ENCODE data around the gene GATB. TPM values are rescaled to one million over a fixed set of nuclear protein-coding genes. Genes with fewer than 3 reads are reported as not detected.

Gene GATB
- total RNA-seq, 1 experiment from 2014 or later = 29.6 TPM

DNA sequence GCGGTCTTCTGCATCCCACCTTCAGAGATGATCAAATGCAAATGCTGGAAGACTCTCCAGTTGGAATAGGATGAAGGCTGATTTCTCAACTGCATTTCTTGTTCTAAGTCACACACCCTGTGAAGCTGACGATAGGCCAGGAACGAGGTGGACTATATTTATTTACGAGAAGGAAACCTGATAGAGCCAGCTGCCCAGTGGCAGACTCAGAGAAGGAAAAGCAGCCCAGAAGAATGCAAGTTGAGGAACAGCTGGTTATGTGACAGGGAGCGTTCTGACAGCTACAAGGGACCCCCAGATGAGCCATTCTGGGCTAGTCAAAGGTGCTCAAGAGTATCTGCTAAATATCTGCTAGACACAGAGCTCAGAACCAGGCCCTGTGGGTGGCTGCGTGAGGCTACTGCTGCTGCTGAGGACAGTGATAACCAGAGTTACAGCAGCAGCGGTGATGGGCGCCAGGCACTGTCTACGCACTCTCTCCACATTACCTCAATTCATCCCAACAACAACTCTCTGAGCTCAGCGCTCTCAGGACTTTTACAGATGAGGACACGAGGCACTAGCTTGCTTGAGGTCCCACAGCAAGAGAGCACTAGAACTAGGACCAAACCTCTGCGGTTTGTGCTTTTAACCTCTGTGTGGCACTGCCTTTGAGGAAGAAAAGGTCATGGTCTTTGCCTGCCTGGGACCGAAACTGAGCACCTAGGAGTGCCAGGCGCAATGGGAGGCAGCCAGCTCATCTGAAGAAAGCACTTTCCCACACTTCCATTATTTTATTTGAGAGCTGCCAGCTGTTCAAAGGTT lies 69.0 kb downstream of the GATB start:
- Mint-ChIP-seq H3K9me3 (ENCODE audit: unreplicated experiment) (no peaks in the 10 kb centered on the region), H3K27me3 (ENCODE audit: insufficient read depth, unreplicated experiment) (no peaks in the 10 kb centered on the region), H3K36me3 (ENCODE audit: insufficient read depth, unreplicated experiment) (peaks cover 1% of the 10 kb centered on the region), H3K4me1 (ENCODE audit: low read depth, unreplicated experiment) (no peaks in the 10 kb centered on the region), H3K27ac (ENCODE audit: unreplicated experiment) (no peak overlapping the region), H3K4me3 (ENCODE audit: unreplicated experiment) (no peak overlapping the region)
- intact Hi-C loops (cut with micrococcal nuclease; ENCODE audit: unreplicated experiment) = no loop called here
- Histone ChIP-seq H3K27me3 (replicated peaks; ENCODE audit: control insufficient read depth, insufficient read depth, low read length) (no peaks in the 10 kb centered on the region), H3K36me3 (ENCODE audit: control insufficient read depth, insufficient read depth, low read length) (no peaks in the 10 kb centered on the region), H3K4me3 (ENCODE audit: low read depth, low read length) (no peak overlapping the region), H3K9me3 (no peaks in the 10 kb centered on the region), H3K4me1 (peaks cover 10% of the 10 kb centered on the region)
- no TSS peak for BruUV-seq (replicated peaks)
- POLR2A ChIA-PET = no interaction called here
- TF ChIP-seq, protein P1, sequence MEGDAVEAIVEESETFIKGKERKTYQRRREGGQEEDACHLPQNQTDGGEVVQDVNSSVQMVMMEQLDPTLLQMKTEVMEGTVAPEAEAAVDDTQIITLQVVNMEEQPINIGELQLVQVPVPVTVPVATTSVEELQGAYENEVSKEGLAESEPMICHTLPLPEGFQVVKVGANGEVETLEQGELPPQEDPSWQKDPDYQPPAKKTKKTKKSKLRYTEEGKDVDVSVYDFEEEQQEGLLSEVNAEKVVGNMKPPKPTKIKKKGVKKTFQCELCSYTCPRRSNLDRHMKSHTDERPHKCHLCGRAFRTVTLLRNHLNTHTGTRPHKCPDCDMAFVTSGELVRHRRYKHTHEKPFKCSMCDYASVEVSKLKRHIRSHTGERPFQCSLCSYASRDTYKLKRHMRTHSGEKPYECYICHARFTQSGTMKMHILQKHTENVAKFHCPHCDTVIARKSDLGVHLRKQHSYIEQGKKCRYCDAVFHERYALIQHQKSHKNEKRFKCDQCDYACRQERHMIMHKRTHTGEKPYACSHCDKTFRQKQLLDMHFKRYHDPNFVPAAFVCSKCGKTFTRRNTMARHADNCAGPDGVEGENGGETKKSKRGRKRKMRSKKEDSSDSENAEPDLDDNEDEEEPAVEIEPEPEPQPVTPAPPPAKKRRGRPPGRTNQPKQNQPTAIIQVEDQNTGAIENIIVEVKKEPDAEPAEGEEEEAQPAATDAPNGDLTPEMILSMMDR (IDR thresholded peaks at IDR 0.05; ENCODE audit: insufficient read depth in 1 of 2, low read depth in 1 of 2, low read length in 1 of 2, severe bottlenecking in 1 of 2, unreplicated experiment in 1 of 2) = no peak
- DNase-seq = no peak
- CTCF ChIA-PET = no interaction called here

DNA sequence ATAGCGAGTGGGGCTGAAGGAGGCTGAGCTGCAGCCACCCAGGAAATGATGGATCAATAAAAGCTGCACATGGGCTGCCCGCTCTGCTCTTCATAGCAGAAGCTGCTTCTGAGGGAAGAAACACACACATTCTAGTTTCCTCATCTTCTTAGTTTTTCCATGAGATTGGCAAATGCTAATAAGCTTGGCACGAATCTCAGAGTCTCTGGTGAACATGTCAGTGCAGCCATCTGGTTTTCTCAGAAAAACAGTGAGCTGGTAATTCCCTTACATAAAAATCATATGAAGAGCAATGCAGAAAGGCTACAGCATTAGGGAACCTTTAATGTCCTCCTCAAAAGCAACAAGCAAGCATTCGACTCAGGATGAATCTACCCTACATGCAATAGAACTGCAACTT lies 69.9 kb downstream of the GATB start:
- no peak for DNase-seq
- no TSS peak for BruUV-seq (replicated peaks)
- Mint-ChIP-seq H3K9me3 (ENCODE audit: unreplicated experiment) (no peaks in the 10 kb centered on the region), H3K4me3 (ENCODE audit: unreplicated experiment) (no peak overlapping the region), H3K27me3 (ENCODE audit: insufficient read depth, unreplicated experiment) (no peaks in the 10 kb centered on the region), H3K36me3 (ENCODE audit: insufficient read depth, unreplicated experiment) (peaks cover 7% of the 10 kb centered on the region), H3K27ac (ENCODE audit: unreplicated experiment) (no peak overlapping the region), H3K4me1 (ENCODE audit: low read depth, unreplicated experiment) (no peaks in the 10 kb centered on the region)
- Histone ChIP-seq H3K9me3 (no peaks in the 10 kb centered on the region), H3K4me3 (ENCODE audit: low read depth, low read length) (no peak overlapping the region), H3K27me3 (replicated peaks; ENCODE audit: control insufficient read depth, insufficient read depth, low read length) (no peaks in the 10 kb centered on the region), H3K4me1 (peaks cover 10% of the 10 kb centered on the region), H3K36me3 (ENCODE audit: control insufficient read depth, insufficient read depth, low read length) (no peaks in the 10 kb centered on the region)
- POLR2A ChIA-PET = no interaction called here
- CTCF ChIA-PET = interaction anchor here (0.6 kb wide), 2 partner anchors 13 to 1434 kb away, joined by 3 read pairs; no protein-coding TSS in a partner anchor
- TF ChIP-seq, protein P1 (IDR thresholded peaks at IDR 0.05; ENCODE audit: insufficient read depth in 1 of 2, low read depth in 1 of 2, low read length in 1 of 2, severe bottlenecking in 1 of 2, unreplicated experiment in 1 of 2) = no peak
- intact Hi-C loops (cut with micrococcal nuclease; ENCODE audit: unreplicated experiment) = no loop called here

DNA sequence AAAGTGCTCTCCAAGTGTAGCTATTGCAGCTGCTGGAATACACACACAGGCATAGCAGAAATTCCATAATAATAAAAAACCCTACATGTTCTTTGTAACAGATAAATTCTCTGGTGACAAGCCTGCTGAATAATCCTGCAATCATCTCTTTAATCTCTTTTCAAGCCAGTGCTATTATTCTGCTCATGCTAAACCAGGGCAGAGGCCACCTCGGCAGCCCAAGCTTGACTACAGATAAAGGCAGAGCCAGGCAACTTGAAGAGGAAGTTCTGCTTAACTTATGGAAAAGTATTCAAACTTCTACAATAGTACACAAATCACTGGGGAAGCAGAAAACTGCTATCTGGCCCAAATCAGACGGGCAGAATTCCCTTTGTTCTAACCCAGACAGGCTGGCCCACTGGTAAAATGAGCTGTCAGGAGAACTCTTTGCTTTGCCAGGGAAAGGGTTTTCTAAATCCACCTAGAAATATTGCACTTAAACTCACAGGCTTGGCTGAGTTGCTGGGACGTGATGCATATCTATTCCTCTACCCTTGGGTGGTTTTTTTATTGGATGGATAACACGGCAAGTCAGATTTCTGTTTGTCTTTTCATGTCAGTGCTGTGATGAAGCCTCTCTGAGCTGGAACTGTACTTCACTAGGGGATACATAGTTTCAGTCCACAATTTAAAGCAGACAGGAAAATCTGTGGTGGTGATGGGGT lies 70.5 kb downstream of the GATB start:
- TF ChIP-seq, protein P1 (IDR thresholded peaks at IDR 0.05; ENCODE audit: insufficient read depth in 1 of 2, low read depth in 1 of 2, low read length in 1 of 2, severe bottlenecking in 1 of 2, unreplicated experiment in 1 of 2) = no peak
- DNase-seq = no peak
- Histone ChIP-seq H3K9me3 (no peaks in the 10 kb centered on the region), H3K36me3 (ENCODE audit: control insufficient read depth, insufficient read depth, low read length) (no peaks in the 10 kb centered on the region), H3K4me1 (peaks cover 10% of the 10 kb centered on the region), H3K4me3 (ENCODE audit: low read depth, low read length) (no peak overlapping the region), H3K27me3 (replicated peaks; ENCODE audit: control insufficient read depth, insufficient read depth, low read length) (no peaks in the 10 kb centered on the region)
- Mint-ChIP-seq H3K27me3 (ENCODE audit: insufficient read depth, unreplicated experiment) (no peaks in the 10 kb centered on the region), H3K4me3 (ENCODE audit: unreplicated experiment) (no peak overlapping the region), H3K27ac (ENCODE audit: unreplicated experiment) (no peak overlapping the region), H3K36me3 (ENCODE audit: insufficient read depth, unreplicated experiment) (peaks cover 8% of the 10 kb centered on the region), H3K9me3 (ENCODE audit: unreplicated experiment) (no peaks in the 10 kb centered on the region), H3K4me1 (ENCODE audit: low read depth, unreplicated experiment) (no peaks in the 10 kb centered on the region)
- POLR2A ChIA-PET = no interaction called here
- CTCF ChIA-PET = interaction anchor here (0.6 kb wide), 1 partner anchor 1433 kb away, joined by 3 read pairs; no protein-coding TSS in a partner anchor
- no TSS peak for BruUV-seq (replicated peaks)
- intact Hi-C loops (cut with micrococcal nuclease; ENCODE audit: unreplicated experiment) = no loop called here
